ENCODE results near the gene ORAI3. TPM values are rescaled to one million over a fixed set of nuclear protein-coding genes. Genes with fewer than 3 reads are reported as not detected.

The ORAI3 gene
- total and polyA plus RNA-seq, 2 of the 13 experiments (the other 11 are each of a cell fraction or from before 2014, with no cell fraction given), result 11.4 to 32.0 TPM

GRCh38 chr16:30984669-30985400 is 36.0 kb downstream of the ORAI3 start, which contains the start of gene HSD3B7 (continued):
- TF ChIP-seq, protein P1, sequence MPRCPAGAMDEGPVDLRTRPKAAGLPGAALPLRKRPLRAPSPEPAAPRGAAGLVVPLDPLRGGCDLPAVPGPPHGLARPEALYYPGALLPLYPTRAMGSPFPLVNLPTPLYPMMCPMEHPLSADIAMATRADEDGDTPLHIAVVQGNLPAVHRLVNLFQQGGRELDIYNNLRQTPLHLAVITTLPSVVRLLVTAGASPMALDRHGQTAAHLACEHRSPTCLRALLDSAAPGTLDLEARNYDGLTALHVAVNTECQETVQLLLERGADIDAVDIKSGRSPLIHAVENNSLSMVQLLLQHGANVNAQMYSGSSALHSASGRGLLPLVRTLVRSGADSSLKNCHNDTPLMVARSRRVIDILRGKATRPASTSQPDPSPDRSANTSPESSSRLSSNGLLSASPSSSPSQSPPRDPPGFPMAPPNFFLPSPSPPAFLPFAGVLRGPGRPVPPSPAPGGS (CRISPR knock-in tag; IDR thresholded peaks at IDR 0.05), result peak; percentile 31
- TF ChIP-seq ZNF317 (CRISPR knock-in tag; IDR thresholded peaks at IDR 0.05) (0 out of 2 replicates have a peak, but pooled peaks have one; percentile 34), ZNF576 (CRISPR knock-in tag; IDR thresholded peaks at IDR 0.05) (peak; percentile 97), ZNF713 (CRISPR knock-in tag; IDR thresholded peaks at IDR 0.05) (peak; percentile 95), CREBL2 (CRISPR knock-in tag; IDR thresholded peaks at IDR 0.05; ENCODE audit: borderline replicate concordance) (no peak), ZNF850 (CRISPR knock-in tag; conservative IDR thresholded peaks at IDR 0.05) (no peak), HNRNPUL1 (IDR thresholded peaks at IDR 0.05; ENCODE audit: low read depth, low read length) (no peak), TCF12 (IDR thresholded peaks at IDR 0.05) (no peak), TCF12 (CRISPR knock-in tag; IDR thresholded peaks at IDR 0.05) (0 out of 2 replicates have a peak, but pooled peaks have one; percentile 23), ZNF724P (CRISPR knock-in tag; IDR thresholded peaks at IDR 0.05; ENCODE audit: borderline replicate concordance) (no peak), EED (CRISPR knock-in tag; IDR thresholded peaks at IDR 0.05) (peak; percentile 84), IRF1 (CRISPR knock-in tag; IDR thresholded peaks at IDR 0.05; ENCODE audit: low read depth) (0 out of 2 replicates have a peak, but pooled peaks have one; percentile 29), NR2F6 (IDR thresholded peaks at IDR 0.05) (no peak), NR2F6 (CRISPR knock-in tag; IDR thresholded peaks at IDR 0.05) (peak; percentile 37; the same call in 1 of the 2 replicates), ZNF362 (CRISPR knock-in tag; IDR thresholded peaks at IDR 0.05; ENCODE audit: borderline replicate concordance) (no peak), ZNF552 (CRISPR knock-in tag; IDR thresholded peaks at IDR 0.05; ENCODE audit: borderline replicate concordance) (peak; percentile 24; the same call in 1 of the 2 replicates), ZNF790 (CRISPR knock-in tag; IDR thresholded peaks at IDR 0.05; ENCODE audit: borderline replicate concordance) (0 out of 2 replicates have a peak, but pooled peaks have one; percentile 68), BRCA1 (CRISPR knock-in tag; IDR thresholded peaks at IDR 0.05) (0 out of 2 replicates have a peak, but pooled peaks have one; percentile 6), KDM5B (CRISPR knock-in tag; IDR thresholded peaks at IDR 0.05; ENCODE audit: borderline replicate concordance) (peak; percentile 49; the same call in 1 of the 2 replicates), ZNF83 (CRISPR knock-in tag; IDR thresholded peaks at IDR 0.05; ENCODE audit: borderline replicate concordance) (peak; percentile 83; the same call in 1 of the 2 replicates)
- TF ChIP-seq, protein P2, sequence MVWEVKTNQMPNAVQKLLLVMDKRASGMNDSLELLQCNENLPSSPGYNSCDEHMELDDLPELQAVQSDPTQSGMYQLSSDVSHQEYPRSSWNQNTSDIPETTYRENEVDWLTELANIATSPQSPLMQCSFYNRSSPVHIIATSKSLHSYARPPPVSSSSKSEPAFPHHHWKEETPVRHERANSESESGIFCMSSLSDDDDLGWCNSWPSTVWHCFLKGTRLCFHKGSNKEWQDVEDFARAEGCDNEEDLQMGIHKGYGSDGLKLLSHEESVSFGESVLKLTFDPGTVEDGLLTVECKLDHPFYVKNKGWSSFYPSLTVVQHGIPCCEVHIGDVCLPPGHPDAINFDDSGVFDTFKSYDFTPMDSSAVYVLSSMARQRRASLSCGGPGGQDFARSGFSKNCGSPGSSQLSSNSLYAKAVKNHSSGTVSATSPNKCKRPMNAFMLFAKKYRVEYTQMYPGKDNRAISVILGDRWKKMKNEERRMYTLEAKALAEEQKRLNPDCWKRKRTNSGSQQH (CRISPR knock-in tag; IDR thresholded peaks at IDR 0.05; ENCODE audit: low read depth), result peak; percentile 20; the same call in 1 of the 2 replicates
